GM21526 (cell line): ENCODE measurements around the gene OR1L8.

Experiments
- ATAC-seq: cut with Tn5 transposase; IDR thresholded peaks from one replicate; pipeline ENCODE4 v1.9.1; 2021; ENCODE audit warnings: moderate library complexity; ENCODE audit not compliant: unreplicated experiment, low FRiP score

The OR1L8 gene

GRCh38 chr9:122518841-122519240 is 64.3 kb downstream of the OR1L8 start, which contains the start of gene OR1J4:
Gene OR1J4, plus strand, starts transcription at chr9:122519141. Its CDS starts 0 bp downstream, at chr9:122519141.
- ATAC-seq, result no peak

- no peak for ATAC-seq
These were observed 65.0 kb downstream of the OR1L8 start for GRCh38 chr9:122518226-122518625.
